Measurements from ENCODE around the gene CPNE5.
"Not testable (repeated sequence)": the region's sequence is repeated elsewhere in the genome, so short reads cannot be mapped to it uniquely, and the experiment has no call there.

CPNE5 gene

DNA sequence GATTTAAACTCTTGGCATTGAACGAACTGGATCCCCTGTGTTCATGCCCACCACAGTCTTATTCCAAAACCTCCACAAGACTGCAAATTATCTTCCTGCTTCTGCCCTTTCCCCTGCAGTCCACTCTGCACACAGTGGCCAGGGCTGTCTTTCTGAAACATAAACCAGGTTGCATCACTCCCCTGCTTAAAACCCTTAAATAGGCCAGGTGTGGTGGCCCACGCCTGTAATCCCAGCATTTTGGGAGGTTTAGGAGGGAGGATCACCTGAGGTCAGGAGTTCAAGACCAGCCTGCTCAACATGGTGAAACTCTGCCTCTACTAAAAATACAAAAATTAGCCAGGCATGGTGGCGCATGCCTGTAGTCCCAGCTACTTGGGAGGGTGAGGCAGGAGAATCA is 26.2 kb downstream of the CPNE5 start:
- not testable (repeated sequence) for DNase-seq

DNA sequence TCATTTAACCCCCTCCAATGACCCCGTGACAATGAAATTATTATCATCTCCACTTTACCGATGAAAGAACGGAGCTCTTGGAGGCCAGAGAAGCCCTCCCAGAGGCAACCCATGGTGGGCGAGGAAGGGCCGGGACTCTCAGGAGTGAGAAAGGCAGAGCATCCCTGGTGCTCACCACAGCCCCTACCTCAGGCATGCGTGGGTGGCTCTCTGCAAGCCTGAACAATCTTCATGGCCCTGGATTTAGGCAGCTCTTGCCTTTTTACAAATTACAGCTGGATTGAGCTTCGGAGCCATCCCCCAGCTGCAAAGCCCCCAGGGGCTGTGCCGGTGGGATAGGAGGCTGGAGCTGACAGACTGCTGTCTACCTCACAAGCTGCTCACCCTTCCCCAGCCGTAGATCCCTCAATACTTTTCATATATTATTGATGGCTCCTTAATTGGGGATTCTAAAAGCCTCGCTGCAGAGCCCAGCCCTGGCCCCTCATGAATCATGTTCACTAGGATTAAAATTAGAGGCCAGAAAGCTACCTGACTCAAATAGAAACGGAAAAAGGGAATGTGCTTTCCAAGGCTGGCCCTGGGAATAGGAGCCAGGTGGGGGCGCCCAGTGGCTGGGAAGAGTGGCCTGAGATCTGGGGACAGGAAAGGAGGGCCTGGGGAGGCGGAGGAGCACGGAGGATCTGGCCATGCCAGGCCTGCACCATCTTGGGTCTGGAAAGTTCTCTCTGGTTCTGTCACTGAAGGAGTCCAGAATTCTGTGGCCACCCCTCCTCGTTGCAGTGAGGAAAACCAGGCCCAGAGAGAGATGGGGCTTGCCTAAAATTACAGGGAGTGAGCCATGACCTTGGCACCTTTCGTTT is 29.1 kb downstream of the CPNE5 start:
- no peak for DNase-seq

DNA sequence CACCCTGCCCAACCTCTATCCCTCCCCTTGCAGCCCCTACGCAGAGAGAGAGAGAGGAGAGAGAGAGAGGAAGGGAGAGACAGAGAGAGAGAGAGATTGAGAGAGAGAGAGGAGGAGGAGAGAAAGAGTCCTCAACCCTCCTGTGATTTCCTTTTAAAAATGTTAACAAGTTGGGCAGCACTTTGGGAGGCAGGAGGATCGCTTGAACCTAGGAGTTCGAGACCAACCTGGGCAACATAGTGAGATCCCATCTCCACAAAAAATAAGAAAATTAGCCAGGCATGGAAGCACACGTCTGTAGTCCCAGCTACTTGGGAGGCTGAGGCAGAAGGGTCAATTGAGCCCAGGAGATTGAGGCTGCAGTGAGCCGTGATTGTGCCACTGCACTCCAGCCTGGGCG is 30.1 kb downstream of the CPNE5 start:
- DNase-seq: no peak

DNA sequence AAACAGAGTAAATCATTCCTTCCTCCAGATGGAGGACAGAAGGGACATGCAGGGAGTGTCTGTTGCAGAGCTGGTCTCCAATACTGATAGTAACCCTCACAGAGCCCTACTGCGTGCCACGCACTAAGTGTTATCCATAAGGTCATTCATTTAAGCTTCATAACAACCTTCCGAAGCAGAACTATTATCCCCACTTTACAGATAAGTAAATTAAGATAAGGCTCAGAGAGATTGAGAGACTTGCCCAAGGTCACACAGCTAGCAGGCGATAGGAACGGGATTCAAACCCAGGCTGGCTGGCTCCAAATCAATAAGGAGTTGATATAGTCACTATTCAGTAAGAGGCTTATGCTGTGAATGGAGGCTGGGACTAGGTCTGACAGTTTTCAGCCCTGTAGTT is 30.6 kb downstream of the CPNE5 start:
- DNase-seq: no peak

DNA sequence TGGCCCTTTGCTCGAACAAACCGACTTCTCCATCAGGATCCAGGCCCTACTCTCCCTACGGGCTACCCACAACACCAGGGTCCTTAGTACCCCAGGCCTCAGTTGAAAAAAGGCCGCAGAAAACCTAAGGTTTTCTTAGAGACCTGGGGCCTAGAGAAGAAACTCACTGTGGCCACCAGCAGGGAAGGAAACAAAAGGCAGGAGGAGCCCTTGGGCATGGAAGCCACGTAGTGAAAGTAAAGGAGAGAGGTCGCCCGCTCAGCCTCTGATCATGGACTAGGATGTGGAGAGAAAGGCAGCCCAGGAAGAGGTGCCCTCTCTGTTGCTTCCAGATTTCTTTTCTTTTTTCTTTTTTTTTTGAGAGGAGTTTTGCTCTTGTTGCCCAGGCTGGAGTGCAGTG is 31.5 kb downstream of the CPNE5 start:
- DNase-seq: no peak

DNA sequence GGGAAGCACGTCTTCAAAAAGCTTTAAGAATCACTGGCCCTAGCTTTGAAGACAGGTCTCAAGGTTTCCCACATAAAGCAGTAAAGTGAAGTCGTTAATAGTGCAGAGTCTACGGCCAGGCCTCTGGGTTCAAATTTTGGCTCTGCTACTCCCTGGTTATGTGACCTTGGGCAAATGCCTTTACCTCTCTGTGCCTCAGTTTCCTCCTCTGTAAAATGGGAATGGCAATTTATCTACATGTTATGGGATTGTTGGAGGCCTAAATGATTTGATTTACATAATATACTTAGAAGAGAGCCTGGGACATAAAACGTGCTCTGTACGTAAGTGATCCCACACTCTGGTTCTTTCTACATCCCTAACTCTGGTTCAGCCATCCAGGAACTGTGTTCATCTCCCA is 32.1 kb downstream of the CPNE5 start:
- no peak for DNase-seq

DNA sequence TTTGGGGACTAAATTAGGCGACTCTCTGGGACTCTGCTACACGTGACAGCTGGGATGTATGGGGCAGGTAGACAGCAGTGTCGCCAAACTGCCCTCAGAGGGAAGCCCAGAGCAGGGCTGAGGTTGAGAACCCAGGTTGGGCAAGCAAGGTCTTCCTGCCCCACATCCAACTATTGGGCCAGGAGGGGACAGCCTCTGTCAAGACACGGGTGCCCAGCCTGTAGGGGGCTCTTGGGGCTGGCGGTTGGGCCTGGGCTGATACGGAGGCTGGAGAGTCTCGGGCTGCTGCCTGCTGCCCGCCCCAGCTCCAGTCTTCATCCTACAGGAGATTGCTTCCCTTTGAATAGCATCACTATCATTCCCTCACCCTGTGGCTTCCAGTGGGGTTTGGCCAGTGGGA is 33.3 kb downstream of the CPNE5 start:
- DNase-seq: no peak

DNA sequence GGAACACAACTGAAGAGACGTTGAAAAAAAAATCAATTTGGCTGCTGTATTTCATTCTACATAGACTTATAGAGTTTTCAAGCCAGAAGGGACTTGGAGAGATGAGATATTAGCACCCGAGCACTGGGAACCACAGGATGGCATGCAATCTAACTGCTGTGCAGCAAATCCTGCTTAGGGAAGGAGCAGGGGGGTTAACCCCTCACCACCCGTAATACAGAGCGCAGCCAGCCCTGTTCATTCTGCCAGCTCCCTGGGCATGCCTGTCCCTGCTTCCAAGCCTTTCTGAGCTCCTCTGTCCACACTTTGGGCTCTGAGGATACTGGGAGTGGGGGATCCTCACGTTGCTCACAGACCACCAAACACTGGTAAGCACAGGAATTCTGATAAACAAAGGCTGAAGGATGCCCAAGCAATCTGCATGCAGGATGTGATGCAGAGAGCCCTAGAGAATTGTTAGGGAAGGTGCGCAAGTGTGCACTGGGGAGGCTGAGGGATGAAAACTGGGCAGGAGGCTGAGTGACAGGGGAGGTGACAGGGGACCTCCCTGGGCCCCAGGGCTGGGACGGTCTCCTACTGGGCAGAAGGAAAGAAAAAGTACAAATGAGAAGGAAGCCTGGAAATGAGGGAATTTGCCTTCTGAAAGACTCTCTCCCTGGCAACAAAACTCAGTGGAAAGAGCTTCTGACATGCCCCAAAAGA is 34.0 kb downstream of the CPNE5 start:
- DNase-seq: no peak

DNA sequence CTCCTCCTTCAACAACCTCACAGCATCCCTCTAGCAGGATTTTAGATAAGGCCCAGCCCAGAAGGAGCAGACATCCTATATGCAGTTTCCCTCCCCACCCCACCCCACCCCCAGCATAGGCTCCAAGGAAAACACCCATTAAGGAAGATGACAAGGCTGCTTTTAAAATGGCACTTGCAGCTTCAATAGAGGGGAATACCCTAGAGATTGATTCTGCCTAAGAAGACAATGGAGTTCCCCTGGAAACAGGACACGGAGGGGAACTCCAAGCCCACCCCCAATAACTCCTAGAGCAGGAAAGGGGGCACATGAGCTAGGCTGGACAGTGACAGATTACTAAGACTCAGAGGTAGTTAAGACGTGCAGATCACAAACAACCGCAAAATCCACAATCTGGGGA is 34.7 kb downstream of the CPNE5 start:
- no peak for DNase-seq

DNA sequence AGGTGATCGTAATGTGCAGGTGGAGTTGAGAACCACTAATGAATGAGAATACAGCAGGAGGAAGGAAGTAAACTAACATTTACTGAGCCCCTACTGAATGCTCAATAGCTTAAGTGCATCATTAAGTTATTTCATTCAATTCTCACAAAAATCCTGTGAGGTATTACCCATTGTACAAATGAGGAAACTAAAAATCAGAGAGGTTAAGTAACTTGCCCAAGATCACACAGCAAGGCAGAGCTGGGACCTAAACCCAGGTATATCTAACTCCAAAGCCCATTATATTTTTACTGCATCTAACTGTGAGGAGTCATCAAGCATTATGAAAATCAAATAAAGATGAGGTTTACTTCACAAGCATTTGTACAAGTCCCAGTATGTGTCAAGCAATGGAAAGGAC is 35.3 kb downstream of the CPNE5 start:
- no peak for DNase-seq

DNA sequence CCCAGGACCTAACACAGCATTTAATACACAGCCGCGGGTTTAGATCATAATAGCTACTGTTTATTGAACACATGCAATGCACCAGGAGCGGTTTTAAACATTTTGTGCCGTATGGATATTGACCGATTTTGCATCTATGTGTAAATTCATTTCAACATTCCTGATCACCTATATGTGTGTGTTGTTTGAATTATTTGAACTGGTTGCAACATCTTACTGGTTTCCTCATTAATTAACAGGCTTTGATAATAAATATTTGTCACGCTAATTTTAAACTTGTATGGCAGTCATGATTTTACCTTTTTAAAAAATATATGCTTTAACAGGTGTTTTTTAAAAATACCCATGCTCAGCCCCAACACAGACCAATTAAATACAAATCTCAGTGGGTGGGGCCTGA is 35.8 kb downstream of the CPNE5 start:
- DNase-seq: no peak

DNA sequence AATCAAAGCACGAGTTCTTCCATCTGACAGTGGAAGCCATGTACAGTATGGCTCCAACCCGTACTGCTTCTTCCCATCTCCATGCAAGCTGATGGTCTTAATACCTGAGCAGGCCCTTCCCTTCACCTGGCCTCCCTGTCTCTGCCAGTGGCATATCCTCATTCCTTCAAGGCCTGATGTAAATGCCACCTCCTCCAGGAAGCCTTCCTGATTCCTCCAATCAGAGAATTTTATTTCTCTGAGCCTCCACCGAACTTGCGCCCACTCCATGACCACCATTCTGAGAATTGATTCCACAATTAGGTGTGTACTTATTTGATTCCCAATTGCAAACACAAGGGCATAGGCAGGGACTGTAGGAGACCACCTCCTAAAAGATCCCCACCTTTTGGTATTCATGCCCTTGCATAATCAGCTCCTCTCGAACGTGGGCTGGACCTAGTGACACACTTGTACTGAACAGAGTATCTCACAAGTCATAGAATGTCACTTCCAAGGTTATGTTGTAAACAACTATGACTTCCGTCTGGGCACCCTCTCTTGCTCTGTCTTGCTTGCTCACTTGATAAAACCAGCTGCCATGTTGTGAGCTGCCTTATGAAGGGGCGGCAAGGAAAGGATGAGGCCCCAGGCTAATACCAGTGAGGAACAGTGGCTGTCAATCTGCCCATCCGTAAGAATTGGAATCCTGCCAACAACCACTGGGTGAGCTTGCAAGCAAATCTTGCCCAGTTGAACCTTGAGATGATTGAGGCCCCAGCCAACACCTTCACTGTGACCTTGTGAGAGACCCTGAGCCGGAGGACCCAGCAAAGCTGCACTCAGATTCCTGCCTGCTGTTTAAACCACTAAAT is 38.8 kb downstream of the CPNE5 start:
- no peak for DNase-seq

DNA sequence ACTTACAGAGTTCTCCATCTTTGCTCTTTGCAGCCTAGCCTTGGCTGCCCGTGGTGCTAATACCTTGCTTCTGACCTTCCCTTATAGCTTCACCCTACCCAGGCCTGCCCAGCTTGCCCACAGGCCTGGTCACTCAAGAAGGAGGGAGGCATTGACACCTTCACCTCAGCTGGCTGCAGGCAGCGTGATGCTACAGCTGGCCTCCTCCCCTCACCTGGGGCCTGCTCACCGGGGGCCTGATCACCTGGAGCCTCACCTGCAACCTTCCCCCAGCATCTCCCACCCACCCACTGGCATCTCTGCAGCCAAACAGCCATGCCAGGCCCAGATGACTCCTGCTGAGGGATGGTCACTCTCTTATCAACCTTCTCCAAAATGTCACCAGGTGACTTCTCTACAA is 40.4 kb downstream of the CPNE5 start:
- no peak for DNase-seq

DNA sequence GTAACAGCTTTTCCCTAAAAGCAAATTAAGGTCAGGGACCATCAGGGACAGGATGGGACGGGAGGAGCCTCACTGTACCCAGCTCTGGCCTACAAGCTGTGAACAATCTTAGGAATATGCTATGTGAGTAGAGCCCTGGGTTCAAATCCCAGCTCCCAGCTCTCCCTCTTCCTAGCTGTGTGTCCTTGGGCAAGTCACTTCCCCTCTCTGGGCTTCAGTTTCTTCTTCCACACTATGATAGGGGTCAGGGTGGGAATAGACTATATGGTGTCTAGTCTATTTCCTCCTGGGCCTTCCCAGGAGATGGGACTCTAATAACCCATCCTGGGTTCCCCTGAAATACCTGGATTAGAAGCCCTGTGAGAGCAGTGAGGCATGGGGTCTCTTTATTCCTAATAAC is 41.6 kb downstream of the CPNE5 start:
- no peak for DNase-seq

DNA sequence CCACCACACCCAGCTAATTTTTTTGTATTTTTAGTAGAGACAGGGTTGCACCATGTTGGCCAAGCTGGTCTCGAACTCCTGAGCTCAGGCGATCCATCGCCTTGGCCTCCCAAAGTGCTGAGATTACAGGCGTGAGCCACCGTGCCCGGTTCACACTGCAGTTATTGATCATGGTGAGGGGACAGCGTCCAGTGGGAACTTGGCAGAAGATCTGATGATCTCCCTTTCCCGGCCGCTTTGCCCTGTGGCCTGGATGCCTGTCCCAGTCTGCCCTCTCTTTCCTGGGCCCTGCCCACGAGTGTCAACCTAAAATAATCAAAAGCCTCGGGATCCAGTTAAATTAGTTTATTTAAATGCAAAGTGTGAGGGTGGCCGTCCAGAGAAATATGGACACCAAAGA is 42.2 kb downstream of the CPNE5 start:
- no peak for DNase-seq

DNA sequence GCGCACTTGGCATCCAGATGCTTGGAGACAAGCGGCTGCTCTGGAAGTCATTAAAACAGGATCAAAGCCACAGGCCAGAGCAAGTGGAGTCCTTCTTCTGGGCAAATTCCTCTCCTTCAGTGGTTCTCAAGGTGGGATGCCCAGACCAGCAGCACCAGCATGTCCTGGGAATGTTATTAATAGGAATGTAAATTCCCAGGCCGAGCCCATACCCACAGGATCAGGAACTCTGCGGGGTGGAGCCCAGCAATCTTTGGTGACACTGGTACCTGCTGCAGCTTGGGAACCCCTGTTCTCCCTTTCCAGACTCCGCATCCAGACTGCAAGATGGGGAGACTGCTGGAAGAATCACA is 44.6 kb downstream of the CPNE5 start:
- no peak for DNase-seq

DNA sequence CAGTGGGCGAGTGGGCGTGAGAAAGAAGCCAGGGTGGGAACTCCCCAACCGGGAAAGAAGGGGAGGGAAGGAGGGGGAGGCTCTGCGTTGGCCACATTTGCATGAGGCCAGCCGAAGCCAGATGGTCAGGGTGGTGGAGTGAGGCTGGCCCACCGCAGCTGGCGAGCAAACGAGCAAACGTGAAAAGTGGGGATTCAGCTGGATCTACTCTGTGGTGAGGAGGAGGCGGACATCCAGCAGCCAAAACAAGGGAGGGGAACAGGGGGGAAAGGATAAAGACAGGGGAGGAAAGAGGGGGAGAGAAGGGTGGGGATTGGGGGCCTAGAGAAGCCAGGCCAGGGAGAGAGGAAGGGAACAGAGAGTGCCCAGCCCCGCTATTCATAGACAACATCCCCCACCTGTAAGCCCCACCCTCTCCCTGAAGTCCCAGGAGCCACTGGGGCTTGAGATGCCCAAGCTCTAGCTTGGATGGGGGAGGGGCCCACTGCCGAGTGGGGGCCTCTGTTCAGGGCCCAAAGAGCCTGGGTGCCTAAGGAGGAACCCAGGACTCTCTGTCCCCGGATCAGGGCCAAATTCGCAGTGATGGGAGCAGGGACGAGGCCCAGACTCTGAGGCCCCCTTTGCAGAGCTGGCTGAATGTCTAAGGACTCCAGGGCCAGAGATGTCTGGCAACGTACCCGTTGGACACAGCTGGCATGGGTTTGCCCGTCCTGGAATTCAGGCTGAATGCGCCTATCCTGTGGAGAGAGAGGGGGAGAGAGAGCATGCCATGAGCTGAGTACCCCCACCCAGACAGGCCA is 45.1 kb downstream of the CPNE5 start:
- no peak for DNase-seq

DNA sequence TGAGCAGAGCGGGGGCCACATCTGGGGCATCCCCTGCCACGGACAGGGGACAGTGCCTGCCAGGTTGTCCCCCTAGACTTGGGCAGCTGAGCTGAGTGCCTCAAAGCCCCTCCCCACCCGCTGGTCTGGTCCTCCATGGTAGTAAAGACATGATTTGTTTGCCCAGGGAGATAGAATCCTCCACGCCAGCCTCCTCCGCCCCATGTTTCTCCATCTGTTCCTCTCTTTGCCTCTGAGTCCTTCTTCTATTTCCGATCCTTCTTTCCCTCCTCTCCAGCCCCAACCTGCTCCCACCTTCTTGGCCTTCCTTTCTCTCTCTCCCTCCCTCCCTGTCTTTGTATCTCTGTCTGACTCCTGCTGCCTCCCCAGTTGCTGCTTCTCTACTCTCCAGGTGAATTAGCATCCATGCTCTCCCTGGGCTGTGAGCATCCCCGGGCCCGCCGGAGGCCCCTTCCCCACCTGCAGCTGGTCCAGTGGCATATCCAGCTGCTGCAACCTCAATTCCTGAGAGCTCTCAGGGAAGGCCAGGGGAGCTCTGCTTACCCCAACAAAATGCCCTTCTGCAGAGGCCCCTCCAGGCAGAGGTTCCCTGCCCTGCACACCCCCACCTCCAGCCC is 45.8 kb downstream of the CPNE5 start:
- no peak for DNase-seq

DNA sequence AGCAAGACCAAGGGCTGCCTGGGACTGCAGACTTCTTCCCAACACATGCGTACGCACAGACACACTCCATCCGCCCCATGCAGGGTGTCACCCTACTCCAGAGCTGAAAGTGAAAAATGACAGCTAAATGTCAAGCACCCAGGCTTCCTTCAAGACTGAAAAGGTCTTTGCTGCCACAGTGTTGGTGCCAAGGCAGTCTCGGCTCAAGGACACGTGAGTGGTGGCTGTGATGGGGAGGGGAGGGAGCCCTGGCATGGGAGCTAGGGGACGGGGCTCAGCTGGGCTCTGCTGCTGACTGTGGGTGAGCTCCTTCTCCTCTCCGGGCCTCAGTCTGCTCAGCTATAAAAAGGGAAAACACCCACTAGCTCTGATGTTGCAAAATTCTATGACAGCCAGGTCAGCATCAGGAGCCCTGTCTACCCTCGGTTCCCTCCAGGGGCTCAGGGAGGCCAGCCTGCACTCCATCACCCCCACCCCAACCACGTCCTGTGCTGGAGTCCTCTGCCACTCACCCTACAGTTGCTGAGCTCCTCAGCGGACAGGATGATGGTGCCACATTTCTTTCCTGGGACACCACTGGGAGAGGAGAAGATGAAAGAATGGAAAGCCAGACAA is 47.6 kb downstream of the CPNE5 start:
- DNase-seq: no peak

DNA sequence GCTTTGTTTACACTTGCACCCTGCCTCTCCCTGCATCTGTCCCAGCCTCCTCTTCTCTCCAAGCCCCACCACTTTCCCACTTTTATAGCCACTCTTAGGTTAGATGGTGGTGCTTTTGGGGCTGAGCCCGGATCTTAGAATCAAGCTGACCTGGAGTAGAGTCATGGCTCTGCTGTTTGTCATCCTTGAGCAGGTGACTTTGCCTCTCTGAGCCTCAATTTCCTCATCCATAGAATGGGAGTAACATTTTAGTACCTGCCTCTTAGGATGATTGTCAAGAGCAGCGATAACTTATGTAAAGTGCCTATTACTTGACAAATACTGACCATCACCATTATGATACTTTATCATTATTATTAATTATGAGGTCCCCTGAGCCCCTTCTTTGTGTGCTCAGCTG is 48.2 kb downstream of the CPNE5 start:
- no peak for DNase-seq

DNA sequence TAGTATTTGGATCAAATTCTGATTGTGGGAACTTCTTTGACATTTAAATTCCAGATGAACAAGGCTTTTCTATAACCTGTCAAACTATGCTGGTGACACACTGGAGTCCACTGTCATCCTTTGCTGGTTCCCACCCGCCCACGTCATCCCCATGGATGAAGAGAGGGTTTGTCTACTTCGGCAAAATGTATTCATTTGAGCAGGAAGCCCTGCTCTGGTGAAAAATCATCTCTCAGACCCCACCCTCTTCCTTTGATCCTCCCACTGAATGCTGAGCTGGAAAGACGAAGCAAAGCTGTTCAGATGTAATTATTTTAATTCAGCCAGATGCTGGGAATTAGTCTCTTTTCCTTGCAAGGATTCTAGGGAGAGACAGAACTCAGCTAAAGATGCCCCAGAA is 50.5 kb downstream of the CPNE5 start:
- no peak for DNase-seq

DNA sequence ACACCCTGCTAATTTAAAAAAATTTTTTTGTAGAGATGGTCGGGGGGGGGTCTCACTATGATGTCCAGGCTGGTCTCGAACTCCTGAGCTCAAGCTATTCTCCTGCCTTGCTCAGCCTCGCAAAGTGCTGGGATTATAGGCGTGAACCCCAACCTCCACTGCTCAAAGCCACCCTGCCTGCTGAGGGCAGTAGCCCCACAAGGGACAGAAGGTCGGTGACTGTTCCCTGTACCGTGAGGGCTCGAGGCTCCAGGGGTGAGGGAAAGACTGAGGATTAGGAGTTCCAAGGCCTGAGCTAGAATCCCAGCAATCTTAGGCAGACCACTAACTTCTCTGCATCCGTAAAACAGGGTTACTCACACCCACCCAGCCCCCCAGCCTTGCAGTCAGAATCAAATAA is 51.1 kb downstream of the CPNE5 start:
- no peak for DNase-seq

All from activated gamma-delta T cell treated with Interleukin-2 at 50 U/mL for 16 hours (primary cell).